NCI-H774 (cell line): ENCODE measurements around the gene KATNBL1.

Experiments
- DNase-seq: peaks from one replicate; lab custom pipeline; 2025; lab: John Stamatoyannopoulos, UW

The KATNBL1 gene, protein sequence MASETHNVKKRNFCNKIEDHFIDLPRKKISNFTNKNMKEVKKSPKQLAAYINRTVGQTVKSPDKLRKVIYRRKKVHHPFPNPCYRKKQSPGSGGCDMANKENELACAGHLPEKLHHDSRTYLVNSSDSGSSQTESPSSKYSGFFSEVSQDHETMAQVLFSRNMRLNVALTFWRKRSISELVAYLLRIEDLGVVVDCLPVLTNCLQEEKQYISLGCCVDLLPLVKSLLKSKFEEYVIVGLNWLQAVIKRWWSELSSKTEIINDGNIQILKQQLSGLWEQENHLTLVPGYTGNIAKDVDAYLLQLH

DNA sequence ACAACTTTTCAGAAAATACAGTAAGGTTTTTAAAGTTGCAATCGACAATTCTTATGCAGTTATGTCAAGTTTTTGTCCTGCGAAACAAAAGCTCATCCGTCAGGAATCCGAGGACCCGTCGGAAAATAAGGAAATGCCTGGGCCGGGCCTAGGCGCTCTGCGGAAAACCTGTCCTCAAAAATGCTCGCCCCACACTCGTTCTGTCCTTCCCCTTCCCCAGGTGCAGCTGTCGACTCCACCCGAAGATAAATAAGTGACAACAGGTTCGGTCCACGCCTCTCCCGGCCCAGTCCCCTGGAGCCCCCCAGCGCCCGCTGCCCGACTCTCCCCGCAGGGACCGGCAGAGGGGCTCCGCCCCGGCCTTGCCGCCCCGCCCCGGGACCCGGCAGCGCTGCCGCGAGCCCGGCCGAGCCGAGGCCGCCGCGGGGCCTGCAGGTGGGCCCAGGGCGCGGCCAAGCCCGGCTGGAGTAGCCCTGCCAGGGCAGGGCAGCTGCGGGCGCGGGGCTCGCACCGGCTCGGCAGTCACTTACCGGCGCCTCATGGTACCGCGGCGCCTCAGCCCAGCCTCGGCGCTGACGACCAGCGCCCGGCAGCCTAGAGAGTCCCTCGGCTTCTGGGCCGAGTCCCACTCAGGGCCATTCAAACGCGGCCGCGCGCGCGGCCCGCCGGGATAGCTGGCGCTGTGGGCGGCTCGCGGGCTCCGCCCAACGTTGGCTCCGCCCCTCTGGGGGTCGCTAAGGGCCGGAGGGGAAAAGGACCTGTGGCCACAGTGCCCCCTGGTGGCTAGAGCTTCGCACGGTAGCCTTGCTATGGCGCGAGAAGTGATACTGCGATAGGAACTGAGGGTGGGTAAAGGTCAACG, at the start of gene KATNBL1:
TSS of gene KATNBL1 (minus strand) at position 676 of the 862 bp plus-strand sequence. CDS start 46,420 bp downstream, outside the sequence.
- DNase-seq, result peak; percentile 95

DNA sequence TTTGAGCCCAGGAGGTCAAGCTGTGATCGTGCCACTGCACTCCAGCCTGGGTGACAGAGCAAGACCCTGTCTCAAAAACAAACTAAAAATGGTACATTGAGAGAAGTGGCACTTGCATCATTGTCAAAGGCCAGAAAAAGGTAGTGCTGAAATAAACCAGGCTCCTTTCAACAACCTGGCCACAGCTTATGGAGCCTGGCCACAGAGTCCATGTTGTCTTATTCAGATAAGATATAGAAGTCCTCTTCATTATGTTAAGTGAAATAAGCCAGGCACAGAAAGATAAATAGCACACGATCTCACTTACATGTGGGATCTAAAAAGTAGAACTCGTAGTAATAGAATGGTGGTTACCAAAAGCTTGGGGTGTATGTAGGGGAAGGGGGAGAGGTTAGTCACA, 49.7 kb upstream of the KATNBL1 start:
- DNase-seq, result no peak

DNA sequence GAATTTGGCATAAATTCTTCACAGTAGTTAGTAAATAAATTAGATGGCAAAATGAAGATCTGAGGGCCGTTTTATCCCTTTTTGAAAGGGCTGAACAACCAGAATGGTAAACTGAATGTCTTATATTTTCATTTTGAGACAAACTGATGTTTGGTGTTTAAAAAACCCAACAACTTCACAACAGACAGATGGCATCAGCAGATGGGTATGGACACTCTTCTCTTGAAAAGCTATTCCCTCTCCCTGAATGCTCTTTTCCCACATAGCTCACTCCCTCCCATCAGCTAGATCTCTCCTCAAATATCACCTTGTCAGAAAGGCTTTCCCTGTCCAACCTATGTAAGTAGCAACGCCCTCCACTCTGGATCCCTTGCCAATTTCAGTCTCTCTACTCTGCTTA, 48.3 kb upstream of the KATNBL1 start:
- DNase-seq, result no peak

DNA sequence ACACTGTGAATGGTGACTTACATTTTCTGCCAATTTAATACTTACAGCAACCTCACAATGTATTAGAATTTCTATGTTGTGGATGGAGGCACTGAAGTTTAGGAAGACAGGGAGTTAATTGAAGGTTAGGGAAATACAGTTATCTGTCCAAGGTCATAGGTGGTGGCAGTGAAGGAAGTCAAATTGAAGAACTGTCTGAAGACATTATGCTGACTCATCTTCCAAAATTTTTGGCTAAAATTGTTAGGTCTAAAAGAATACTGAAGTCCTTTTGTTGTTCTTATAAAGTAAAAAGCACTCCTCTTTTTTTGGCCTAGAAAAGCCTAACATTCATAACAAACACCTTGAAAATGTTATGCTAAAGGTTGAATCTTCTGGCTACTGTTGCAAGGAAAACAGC, 42.6 kb upstream of the KATNBL1 start:
- no peak for DNase-seq

DNA sequence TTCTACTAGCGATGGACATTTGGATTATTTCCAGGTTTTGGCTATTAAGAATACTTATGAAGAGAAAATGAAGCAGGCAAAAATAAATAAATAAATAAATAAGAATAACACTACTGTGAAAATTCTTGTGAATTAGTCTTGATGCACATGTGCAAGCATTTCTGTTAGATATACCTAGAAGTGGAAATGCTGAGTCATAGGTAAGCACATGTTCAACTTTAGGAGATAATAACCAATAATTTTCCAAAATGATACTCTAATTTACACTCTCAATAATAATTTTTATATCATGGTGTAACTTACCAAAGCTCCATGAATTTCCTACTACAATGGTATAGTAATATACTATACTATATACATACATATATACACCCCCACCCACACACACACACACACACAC, 38.3 kb upstream of the KATNBL1 start:
- no peak for DNase-seq

DNA sequence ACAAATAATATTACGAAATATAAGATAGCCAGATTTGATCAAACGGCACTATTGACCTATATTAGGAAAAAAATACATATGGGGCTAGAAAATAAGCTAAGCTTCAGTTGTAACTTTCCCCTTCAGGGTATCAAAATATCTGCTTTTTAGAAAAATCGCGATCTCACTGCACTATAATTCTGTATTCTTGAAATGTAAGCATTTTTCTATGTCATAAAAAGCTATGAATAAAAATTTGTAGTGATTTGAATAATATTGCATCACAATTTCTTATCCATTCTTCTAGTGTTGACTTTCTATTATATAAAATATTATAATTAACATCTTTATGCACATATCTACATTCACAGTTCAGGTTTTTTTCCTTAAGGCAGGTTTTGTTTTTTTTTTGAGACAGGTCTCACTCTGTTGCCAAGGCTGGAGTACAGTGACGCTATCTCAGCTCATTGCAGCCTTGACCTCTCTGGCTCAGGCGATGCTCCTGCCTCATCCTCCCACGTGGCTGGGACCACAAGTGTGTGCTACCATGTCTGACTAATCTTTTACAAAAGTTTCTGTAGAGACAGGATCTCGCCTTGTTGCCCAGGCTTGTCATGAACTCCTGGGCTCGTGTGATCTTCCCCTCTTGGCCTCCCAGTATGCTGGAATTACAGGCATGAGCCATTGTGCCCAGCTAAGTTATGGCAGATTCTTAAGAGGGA, 36.5 kb upstream of the KATNBL1 start:
- no peak for DNase-seq

DNA sequence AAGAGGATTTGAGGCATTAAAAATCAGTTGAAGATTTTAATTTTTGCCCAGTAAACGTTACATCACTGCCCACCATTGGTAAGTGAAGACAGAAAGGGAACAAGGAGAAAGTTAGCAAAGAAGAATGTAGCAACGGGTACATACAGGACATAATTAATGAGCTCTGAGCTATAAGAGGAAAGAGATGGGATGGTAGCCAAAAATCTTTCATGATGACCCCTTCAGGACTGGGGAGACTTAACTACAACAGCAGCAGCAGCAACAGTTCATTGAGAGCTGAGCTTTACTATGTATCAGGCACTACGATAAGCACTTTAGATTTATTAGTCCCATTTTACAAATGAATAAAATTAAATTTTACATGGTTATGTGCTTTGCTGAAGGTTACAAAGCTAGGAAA, 33.3 kb upstream of the KATNBL1 start:
- no peak for DNase-seq

DNA sequence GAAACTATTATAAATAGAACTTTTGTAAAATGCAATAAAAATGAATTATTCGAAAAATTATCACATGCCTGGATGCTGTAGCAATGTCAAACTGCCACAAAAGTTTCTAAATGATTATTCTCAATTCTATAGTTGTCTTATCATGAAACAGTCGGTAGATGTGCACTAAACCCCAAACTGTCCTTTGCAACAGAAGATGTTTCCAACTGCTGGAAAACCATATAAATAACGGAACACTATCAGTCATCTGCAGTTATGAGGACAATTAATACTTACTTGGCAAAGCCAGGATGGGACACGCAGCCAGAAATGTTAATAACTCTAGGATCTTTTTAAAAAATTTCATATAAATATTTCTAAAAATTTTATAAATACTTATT, 32.4 kb upstream of the KATNBL1 start:
- no peak for DNase-seq

DNA sequence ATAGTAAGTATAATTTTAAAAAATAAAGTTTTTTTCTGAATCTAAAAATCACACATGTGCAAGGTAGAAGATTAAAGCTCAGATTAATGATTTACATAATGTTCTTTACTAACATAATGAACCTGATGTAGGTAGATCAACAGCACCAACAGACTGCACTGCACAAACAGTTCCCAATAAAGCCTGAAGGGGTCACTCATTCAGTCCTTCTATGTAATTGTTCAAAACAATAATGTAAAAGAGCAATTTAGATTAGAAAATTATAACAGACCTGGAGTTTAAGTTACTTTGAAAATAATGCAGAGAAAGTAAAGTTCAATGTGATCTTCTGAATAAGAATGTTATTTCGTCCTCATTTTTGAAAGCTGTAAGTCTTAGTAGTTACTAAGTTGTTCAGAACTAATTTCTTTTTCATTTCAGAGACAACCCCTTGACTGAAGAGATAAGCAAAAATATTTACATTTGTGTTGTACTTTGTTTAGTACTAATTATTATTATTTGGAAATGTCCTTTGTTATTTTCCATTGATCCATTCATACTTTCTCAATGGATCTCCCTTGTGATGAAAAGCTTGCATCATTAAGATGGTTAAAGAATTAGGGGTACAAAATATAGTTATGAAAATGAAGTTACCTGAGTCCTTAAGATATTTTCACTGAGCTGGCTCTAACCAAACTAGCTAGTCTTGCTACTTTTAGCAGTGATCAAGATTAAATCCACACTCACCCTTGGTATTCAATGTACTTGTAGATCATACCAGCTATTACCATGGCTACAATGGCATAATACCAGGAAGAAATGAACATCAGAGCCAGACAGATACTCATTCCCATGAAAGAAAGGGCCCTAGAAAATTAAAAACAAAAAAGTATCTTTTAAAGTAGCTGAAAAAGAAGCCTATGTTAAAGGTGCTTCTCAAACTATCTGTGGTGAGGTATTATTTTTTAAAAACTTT, 31.8 kb upstream of the KATNBL1 start:
- no peak for DNase-seq

DNA sequence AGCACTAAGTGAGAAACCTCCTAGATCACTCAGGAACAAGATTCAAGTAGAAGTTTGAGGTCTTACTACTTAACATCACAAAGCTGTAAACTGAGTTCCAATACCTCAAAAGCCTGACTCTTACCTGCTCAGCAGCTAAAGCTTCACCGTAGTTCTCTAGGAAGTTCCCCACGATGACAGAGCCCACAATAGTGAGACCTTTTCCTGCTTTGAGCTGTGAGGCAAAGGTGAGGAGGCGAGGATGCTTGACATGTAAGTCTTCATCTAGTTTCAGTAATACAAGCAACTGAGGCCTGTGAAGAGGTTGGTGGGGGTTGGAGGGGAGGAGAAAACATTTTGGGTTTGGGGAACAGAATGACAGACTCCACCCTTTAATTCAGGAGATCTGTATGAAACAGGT, 30.6 kb upstream of the KATNBL1 start:
- no peak for DNase-seq

DNA sequence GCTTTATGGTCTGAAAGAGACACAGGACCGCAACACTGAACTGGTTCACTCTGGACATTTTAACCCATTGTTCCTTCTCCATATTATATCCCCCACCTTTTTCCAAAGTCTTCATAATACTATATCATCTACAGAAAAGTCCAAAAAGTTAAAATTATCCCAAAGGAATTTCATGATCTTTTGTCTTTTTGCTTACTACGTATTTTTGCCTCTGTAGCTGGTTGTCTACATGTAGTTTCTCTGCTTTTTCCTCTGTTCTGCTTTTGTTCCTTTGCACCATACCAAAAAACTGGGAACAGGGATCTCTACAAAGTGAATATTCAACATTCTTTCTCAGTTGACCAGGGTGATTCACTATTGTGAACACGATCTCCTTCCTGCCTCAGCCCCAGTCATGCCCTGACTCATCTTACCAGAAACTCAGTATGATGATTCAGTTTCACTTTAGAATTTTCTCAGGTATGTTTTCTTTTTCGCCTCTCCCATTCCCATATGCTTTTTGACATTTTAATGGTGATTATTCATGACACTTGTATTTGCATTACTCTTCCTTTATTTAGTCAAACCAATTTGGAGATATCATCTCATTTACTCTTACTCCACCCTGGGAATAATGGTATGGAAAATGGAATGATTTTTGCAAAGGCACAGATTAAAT, 29.4 kb upstream of the KATNBL1 start:
- DNase-seq, result no peak

DNA sequence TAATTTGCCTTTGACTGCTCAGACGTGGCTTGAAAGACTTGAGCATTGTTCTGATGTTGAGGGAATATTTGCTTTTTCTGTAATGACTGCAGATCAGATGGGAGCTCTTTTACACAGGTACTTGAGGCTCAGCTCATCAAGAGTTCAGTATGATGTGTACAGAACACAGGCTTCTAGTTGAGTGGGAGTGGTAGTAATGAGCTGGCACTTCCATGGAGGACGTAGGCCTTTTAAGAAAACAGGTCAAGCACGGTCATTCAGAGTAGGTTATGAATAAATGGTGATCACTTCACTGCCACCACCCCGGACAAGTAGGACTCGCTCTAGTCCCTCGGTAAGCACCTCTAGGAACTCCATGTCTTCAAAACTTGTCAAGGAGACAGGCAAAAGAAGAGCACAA, 23.7 kb upstream of the KATNBL1 start:
- DNase-seq, result peak; percentile 77

DNA sequence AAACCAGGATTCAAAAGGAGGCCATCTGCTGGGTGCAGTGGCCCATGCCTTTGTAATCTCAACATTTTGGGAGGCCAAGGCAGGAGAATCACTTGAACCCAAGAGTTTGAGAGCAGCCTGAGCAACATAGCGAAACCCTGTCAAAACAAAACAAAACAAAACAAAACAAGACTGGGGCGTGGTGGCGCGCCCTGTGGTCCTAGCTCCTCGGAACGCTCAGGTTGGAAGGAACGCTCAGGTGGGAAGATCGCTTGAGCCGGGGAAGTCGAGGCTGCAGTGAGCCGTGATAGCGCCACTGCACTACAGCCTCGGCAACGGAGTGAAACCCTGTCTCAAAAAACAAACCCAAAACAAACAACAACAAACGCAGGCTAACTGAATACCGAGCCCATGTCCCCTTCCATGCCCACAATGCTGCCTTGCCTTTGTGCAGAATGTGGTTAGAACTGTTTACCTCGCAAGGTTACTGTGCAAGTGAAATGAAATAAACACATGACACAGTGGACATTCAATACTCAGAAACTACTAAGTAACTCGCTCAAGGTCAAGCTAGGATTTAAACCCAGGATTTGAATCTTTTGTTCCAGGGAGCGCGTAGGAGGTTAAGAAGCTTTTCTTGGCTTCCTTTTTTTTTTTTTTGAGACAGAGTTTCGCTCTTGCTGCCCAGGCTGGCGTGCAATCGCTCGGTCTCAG, 14.2 kb upstream of the KATNBL1 start:
- no peak for DNase-seq

DNA sequence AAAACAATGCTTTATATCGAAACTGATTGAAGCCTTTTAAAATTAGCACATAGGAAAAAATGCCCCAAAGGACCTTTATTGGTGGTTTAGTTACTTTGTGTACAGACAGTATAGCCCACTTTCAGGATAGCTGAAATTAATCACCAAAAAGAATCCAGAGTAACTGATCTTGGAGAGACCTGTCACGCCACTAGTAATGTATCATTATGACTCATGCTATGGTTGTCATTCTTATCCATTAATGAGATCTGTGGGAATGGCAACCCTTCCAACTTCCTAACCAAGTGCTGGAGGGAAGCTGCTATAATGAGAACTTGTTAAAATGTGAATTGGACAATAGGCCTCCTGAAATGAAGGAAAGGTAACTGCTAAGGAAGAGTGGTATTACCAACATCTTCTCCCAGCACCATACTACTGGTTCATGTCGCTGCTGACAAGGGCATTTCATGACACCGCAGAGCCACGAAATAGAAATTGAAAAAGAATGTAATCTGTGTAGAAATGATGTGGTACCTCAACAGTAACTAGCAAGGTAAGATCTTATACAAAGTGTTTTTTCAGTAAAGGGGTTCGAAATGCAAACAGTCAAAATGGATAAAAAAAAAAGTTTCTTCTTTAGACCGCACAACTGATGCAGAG, 7.8 kb upstream of the KATNBL1 start:
- DNase-seq, result no peak

DNA sequence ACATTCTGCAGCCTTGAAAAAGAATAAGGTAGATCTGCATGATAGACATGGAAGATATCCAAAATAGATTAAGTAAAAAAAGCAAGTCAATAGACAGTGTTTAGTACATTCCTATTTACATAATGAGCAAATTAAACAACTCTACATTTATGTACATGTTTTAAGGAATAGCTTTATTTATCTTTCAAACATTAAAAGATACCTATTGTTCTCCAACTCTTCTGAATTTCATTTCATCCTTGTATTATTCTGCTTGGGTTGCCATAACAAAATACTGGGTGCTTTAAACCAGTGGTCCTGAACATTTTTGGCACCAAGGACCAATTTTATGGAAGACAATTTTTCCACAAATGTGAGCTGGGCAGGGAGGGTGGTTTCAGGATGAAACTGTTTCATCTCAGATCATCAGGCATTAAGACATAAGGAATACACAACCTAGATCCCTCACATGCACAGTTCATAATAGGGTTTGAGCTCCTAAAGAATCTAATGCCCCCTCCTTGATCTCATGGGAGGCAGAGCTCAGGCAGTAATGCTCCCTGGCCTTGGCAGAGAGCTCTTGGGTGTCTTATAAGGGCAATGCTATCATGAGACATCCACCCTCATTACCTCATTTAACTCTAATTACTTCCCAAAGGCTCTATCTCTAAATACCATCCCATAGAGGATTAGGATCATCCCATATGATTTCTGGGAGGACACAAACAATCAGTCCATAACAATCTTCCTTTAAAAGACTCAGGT, 6.8 kb upstream of the KATNBL1 start:
- DNase-seq, result no peak

DNA sequence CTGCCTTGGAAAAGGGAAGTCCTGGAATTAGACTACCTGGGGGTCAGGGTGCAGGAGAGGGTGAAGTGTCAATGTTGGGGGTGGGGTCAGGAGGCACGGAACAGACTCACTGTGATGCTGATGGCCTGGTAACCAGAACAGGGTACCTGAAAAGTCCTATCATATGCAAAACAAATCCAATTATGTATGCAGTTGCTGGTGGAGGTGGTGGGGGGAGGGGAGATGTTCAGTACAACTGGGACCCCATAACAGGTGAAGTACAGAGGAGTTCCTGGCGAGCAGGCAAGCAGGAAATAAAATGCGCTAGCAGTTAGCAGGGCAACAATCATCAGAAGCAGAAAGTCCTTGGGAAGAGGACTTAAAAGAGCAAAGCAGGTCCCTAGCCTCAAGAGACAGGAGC, 4.2 kb upstream of the KATNBL1 start:
- no peak for DNase-seq

DNA sequence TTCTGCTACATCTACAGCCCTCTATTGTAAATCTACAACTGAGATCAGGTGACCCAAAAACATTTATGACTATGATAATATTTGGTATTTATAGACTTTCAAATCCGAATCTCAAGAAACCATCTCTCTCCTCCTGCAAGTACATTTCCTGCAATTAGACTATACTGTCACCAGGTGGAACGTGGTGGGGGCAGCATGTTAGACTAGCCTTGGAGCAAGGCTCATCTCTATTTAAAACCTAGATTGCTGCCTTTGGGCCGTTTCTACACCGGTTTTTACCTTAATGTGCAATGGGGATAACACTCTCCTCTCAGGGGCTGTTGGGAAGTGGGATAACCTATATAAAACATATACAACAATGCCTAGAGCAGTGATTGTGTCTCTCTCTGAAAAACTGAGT, 3.8 kb upstream of the KATNBL1 start:
- DNase-seq, result no peak

DNA sequence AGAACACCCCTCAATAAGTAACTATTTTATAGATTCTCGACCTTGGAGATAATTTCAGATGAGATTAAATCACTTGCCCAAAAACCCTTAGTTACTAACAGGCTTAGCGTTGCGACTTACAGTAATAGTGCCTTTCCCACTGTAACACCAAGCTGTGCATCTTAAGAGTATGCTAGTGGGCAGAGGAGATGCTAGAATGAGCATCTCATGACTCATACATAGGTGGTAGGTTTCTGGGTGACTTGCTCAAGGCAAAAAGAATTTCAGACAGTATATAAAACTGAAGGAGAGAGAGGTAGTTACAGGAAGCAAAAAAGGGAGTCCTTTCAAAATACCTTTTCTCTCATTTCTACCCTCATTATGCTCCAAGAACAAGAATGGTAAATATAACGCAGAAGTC, 3.9 kb downstream of the KATNBL1 start:
- no peak for DNase-seq

DNA sequence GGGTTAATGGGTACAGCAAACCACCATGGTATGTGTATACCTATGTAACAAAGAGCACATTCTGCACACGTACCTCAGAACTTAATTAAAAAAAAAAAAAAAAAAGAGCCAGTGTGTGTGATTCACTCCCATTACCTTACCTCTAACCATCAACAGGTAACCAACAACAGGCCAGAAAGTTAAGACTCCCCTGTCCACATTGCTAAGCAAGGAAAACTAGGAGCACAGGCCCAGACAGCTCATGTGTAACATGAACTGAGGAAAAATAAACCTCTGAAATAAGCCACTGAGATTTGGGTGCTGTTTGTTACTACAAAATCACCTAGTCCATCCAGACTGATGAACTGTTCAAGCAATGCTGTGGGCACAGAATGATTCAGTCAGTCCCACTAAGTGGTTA, 6.0 kb downstream of the KATNBL1 start:
- DNase-seq, result no peak
